Hematopoietic multipotent progenitor cell treated with erythropoietin and hydrocortisone succinate and interleukin-3 and kit ligand, for 4 days (in vitro differentiated cells): ENCODE data around the gene MPP7.

Experiments
- DNase-seq: peaks from one replicate; pipeline ENCODE4 v3.0.0-alpha.2; 2015

Gene MPP7

DNA sequence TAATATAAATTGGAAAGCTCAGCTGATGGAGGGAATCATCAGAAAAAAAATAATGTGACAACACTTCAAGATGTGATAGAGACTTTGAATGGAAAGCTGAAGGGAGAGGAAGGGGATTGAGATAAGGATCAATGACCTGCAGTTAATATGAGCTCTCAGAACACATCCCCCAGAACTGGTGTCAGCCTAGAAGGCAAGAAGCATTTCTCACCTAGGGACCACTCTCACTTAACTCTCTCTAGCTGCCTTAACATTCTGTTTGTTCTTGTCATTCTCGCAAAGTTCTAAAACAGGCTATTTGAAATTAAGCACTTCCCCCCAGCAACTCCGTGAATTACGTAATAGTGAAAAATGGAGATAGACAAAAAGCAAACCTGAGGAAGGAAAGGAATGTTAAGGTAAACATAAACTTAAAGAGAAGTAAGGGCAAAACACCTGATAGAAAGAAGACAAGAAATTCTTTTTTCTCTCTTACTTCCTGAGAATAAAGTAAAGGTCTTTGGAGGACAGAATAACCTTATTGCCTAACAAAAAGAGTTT, 1.2 kb upstream of the MPP7 start:
- no peak for DNase-seq

DNA sequence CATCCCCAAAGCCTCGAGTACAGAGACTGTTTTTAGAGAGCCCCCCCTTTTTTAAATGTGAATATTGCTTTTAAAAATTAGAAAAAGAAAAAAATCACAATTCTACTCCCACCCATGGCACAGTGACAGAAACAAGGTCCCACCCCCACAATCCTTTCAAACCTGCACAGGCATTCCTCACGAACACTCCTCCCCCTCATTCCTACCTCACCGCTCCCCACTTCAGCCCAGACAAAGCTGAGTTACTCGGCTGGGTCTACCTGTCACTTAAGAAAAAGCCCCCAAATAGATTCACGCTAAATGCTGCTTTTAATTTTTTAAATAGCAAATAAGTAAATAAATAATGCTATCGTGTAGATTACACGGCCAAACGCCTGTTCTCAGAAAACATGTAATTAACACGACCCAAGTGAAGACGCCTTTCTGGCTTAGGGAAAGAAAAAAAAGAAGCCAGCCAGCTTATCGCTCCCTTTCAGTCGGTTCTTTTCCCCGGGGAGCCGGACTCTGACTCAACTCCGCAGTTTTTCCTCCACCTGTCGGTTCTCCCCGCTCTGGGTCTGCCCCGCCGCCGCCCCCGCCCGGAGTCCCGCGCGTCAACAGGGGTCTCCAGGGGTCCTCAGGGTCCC, 739 bp downstream of the MPP7 start:
- no peak for DNase-seq

GRCh38 chr10:28300027-28300426, 2.8 kb downstream of the MPP7 start:
- peak; percentile 62 for DNase-seq

- no peak for DNase-seq
These were observed 3.9 kb downstream of the MPP7 start for GRCh38 chr10:28298951-28299350.

DNA sequence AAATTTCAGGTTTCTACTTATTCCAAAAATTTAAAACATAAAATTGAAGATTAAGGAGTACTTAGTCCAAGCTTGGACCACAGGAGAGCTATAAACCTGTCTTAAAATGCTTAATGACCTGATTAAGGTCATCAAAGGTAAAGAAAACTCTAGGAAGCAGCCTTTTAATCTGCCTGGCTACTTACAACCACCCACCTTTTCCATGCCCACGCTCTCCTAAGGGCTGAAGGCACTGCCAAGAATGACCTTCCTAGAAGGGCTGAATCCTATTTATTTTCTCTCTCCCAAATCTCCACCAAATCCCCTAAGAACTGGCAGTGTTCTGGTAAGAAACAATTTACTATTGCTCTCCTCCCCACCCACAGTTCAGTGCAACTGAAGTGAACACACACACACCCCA, 6.8 kb downstream of the MPP7 start:
- no peak for DNase-seq

DNA sequence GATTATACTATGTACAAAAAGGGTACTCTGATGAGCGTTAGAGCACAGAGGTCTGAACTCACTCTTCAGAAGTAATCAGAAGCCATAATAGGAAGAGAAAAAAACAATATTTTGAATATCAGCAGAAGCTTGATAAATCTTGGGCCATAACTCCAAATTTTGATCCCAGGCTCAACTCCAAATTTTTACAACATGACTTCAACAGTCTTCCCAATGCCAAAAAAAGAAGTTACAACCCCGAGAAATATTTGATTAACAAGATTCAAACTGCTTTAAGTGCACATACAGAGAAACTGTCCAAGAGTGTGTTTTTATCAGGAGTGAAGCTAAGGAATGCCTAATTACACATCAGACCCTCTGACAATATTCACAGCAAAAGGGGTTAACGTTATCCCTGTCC, 7.5 kb downstream of the MPP7 start:
- DNase-seq: no peak

DNA sequence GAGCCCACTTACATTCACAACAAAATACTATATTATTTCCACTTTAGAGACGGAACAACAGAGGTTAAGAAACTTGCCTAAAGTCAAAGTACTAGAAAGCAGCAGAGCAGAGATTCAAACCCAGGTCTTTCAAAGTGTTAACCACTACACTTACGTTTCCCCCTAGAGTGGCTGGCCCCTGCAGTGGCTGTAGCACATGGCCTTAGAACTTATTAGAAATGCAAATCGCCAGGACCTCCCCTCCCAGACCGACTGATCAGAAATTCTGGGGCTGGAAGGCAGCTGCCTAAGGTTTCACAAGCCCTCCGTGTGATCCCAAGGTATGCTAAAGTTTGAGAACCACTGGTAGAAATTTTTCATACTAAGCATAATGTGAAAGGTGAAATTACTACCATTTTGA, 8.1 kb downstream of the MPP7 start:
- DNase-seq: no peak

DNA sequence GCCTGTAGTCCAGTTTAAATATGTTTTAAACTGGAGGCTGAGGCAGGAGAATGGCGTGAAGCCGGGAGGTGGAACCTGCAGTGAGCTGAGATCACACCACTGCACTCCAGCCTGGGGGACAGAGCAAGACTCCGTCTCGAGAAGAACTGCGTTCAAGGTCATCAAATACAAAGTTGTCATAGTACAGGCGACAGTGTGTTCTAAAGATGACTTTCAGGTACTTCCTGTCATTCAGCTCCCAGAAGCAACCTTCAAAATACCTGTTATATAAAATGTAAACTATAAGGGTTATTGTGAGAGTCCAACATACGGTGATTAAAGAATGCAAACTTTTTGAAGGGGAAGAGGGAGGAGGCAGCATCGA, 8.7 kb downstream of the MPP7 start:
- DNase-seq: no peak

DNA sequence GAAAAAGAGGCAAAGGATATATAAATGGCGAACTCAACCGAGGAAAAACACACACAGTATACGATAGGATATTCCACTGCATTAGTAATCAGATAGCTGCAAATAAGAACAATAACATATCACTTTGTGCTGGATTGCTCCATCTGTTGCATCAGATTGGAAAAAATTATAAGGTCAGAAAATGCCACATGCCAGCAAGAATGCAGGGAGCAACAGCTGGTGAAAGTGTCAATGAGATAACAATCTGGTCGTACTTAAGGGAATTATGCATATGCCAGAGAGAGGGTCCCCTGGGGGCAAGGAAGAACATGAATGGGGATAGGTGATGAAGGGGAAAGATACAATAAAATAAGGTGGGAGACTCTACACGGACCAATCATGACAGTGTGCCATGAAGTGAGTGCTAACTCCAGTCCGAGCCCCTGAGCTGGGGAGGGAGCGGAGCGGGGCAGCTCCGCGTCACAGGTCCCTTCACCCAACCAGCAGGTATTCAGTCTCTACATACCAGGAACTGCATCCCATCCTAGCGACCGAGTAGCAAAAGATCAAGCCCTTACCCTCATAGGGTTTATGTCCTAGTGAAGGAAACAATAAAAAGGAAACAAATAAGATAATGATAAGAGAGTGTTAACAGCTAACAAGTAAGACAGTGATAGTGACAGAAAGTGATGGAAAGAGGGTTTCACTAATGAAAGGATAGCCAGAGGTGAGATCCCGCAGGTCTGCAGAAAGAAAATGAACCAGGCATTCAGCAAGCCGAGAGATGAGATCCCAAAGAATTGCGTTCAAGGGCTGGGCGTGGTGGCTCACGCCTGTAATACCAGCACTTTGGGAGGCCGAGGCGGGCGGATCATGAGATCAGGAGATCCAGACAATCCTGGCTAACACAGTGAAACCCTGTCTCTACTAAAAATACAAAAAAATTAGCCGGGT, 9.4 kb downstream of the MPP7 start:
- DNase-seq: no peak

DNA sequence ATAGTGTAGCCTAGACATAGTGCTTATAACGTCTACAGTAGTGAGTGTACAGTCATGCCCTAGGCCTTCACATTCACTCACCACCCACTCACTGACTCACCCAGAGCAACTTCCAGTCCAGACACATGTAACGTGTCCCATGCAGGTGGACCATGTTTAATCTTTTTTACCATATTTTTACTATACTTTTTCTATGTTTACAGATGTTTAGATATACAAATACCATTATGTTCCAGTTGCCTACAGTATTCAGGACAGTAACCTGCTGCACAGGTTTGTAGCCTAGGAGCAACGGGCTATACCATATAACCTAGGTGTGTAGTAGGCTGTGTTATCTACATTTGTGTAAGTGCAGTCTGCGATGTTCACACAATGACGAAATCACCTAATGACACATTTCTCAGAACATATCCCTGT, 11.0 kb downstream of the MPP7 start:
- DNase-seq: no peak

GRCh38 chr10:28285816-28286215, 17.0 kb downstream of the MPP7 start:
- DNase-seq: no peak

- DNase-seq: no peak
These were observed 18.7 kb downstream of the MPP7 start for GRCh38 chr10:28284126-28284525.

DNA sequence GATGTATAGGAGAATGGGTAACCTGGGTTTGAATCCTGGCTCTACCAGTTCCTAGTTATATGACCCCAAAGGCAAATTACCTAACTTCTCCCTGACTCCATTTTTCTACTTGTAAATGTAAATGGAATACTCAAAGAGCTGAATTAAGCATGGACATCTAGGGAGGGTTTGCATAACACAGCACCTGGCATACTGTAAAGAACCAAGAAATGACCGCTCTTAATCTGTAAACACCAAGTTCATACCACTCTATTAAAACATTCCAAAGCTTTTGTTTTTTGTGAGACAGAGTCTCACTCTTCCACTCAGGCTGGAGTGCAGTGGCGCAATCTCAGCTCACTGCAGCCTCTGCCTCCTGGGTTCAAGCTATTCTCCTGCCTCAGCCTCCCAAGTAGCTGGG, 19.6 kb downstream of the MPP7 start:
- DNase-seq: no peak

DNA sequence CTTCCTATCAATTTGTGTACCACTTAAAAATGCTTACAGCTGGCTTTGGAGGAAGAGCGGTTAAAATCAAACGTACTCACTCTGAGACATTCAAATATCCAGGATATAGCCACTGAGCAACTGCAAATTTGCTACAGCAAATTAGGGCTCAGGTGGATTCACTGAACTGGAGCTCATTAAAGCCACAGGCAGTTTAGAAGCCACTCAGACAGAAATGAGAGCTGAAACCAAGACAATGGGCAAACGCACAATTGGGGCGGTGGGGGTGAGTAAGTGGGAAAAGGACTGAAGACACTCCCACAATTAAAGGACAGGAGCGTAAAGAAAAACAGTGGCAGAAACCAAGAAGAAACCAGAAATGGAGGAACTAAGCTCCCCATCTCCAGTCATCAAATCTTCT, 20.5 kb downstream of the MPP7 start:
- no peak for DNase-seq

DNA sequence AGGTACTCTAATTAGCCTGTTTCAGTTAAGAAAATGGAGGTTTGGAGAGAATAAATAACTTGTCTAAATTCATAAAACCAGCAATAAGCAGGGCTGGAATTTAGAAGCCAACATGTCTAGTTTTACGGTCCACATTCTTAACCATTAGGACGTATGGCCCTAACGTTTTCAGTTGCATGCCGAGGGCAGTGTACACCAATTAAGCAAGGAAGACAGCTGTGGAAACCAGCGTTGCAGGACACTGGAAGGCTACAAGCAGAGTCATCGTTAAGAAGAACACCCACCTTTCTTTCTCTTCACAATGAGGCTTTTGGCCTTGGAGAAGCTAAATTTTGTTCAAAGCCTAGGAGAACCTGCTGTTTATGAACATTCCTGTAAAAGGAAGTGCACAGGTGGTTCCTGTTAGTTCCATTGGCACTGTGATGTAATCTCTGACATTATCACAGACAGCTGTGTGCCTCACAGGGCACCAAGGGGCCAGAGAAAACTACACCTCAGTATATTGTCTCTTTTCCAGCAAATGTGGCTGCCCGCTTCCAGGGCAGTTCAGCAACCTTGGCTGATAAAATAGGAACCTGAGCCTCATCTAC, 21.0 kb downstream of the MPP7 start:
- no peak for DNase-seq

DNA sequence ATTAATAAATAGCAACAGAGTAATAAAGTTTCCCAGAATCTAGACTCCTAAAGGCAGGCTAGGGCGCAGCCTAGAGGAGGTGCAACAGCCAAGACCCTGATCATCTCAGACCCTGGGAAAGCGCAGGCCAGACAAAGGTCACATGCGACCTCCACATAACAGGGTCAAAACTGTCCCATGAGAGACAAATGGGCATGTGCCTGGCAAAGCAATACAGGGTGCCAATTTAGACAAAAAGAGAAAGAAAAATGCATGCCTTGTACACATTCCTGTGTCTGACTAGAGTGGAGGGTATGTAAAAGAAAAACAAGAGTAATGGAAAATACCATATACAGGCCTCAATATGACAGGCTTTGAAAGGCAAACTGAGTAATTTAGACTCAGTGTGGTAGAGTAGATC, 22.2 kb downstream of the MPP7 start:
- no peak for DNase-seq

- DNase-seq: no peak
These were observed 23.0 kb downstream of the MPP7 start for GRCh38 chr10:28279878-28280277.

DNA sequence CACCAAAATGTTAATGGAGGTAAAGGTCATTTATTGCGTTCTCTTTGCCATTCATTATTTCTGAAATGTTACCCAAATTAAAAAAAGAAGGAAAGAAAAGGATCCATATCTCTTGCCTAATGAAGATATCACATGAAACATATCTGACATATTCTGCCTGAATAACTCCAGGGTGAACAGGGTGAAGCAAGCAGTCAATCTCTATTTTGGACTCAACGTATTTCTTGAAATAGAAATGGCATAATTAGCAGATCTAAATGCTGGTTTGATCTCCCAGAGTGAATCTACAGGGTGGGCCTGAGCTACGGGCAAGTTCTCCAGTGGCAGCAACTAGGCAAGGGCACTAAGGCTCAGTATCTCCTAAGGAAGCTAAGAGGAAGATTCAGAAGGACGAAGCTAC, 24.0 kb downstream of the MPP7 start:
- no peak for DNase-seq

DNA sequence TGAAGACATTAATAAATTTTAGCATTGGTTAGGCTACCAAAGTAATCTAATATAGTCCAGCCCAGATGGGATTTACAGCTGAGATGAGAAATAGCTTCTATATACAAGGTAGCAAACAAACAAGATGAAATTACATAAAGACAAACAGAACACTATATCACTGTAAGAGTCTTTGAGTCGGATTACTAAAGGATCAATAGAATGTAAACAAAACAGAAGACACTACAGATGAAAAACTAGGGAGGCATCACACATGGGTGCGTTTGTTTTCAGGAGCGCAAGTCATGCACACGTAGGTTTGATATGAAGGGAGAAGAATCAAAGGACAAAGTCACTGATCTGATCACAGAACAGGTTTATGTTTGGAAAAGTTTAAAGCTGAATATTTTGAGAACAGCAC, 26.5 kb downstream of the MPP7 start:
- no peak for DNase-seq

DNA sequence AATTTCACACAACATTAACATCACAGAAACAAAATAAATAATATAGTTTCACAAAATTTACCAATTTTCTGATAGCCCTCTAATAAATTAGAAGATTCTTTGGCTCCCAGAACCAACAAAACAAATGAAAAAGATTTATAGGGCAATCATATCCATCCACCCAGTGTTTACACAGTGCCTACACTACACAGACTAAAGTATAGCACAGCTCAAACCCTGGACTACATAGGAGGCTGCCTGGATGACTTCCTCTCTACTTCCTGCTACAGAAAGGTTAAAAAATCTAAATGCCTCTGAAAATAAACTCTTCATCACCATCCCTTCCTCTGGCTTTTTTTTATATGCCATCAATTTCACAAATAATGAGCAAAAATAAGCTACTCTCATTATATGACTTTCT, 28.4 kb downstream of the MPP7 start:
- no peak for DNase-seq

- no peak for DNase-seq
These were observed 29.5 kb downstream of the MPP7 start for GRCh38 chr10:28273343-28273742.

DNA sequence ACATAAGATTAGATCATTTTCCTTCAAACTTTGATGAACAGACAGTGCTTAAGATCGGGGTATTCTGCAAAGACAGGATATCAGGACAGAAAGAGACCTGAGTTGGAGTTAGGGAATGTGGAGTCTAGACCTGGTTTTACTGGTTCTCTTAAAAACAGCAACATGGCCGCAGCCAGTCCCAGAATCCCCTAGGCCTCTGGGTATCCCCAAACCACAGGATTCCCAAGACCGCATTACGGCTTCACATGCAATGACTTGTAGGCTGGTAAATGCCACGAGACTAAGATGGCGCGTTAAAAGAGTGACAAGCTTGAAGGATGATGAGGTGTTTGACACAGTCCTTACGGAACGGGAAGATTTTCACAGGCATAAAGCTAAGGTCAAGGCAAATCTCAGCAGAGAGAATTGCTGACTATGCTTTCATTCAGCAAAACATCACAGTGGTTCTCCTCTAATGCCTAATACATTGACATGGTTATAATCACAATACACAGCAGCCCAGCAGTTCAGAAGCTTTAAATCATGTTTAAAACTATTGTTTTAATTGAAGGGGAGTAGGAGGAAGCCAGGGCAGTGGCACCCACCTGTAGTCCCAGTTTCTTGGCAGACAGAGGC, 32.9 kb downstream of the MPP7 start:
- DNase-seq: no peak

- peak; percentile 34 for DNase-seq
These were observed 36.2 kb downstream of the MPP7 start for GRCh38 chr10:28266449-28267224.
